H9 (cell line): ENCODE measurements around the gene TMEM35B. TPM values are rescaled to one million over a fixed set of nuclear protein-coding genes. Genes with fewer than 3 reads are reported as not detected.

Experiments
- DNase-seq: peaks from one replicate; pipeline ENCODE4 v3.0.0-alpha.2; 2017
- H2AFZ ChIP-seq: one replicate; pipeline ENCODE4 v1.6.1; 2013; ENCODE audit warnings: mild to moderate bottlenecking, low read length, control low read depth, moderate library complexity
- H2AK5ac ChIP-seq: 2 replicates; pipeline ENCODE4 v1.6.1; 2013; ENCODE audit warnings: low read length, control low read depth, mixed read lengths; ENCODE audit not compliant: insufficient read length
- H2BK120ac ChIP-seq: one replicate; pipeline ENCODE4 v1.6.1; 2013; ENCODE audit warnings: low read depth, mild to moderate bottlenecking, low read length, control low read depth, inconsistent platforms; ENCODE audit not compliant: poor library complexity, severe bottlenecking
- H2BK12ac ChIP-seq: 2 replicates; pipeline ENCODE4 v1.6.1; 2013; ENCODE audit warnings: low read length, control low read depth, mixed read lengths, low read depth; ENCODE audit not compliant: insufficient read length
- H2BK15ac ChIP-seq: 2 replicates; pipeline ENCODE4 v1.6.1; 2013; ENCODE audit warnings: low read depth, low read length, control low read depth
- H2BK20ac ChIP-seq: one replicate; pipeline ENCODE4 v1.6.1; 2013; ENCODE audit warnings: low read depth, mild to moderate bottlenecking, low read length, control low read depth, inconsistent platforms; ENCODE audit not compliant: poor library complexity, severe bottlenecking
- H2BK5ac ChIP-seq: 2 replicates; pipeline ENCODE4 v1.6.1; 2013; ENCODE audit warnings: low read length, control low read depth, mixed read lengths; ENCODE audit not compliant: insufficient read length
- H3K14ac ChIP-seq: 2 replicates; pipeline ENCODE4 v1.6.1; 2013; ENCODE audit warnings: low read length, control low read depth; ENCODE audit not compliant: insufficient read depth
- H3K18ac ChIP-seq: 2 replicates; pipeline ENCODE4 v1.6.1; 2013; ENCODE audit warnings: low read depth, mild to moderate bottlenecking, mixed read lengths, low read length, control low read depth; ENCODE audit not compliant: insufficient read length
- H3K23ac ChIP-seq: 2 replicates; pipeline ENCODE4 v1.6.1; 2013; ENCODE audit warnings: low read length, control low read depth, mixed read lengths, low read depth; ENCODE audit not compliant: insufficient read length
- H3K23me2 ChIP-seq: 2 replicates; pipeline ENCODE4 v1.6.1; 2013; ENCODE audit warnings: low read depth, mild to moderate bottlenecking, mixed read lengths, low read length, control low read depth; ENCODE audit not compliant: insufficient read length, poor library complexity, severe bottlenecking
- H3K27ac ChIP-seq: 2 replicates; pipeline ENCODE4 v1.5.1; 2013; ENCODE audit warnings: low read length, control low read depth, mixed read lengths, low read depth; ENCODE audit not compliant: insufficient read length
- H3K27me3 ChIP-seq: 2 replicates; pipeline ENCODE4 v1.6.1; 2013; ENCODE audit warnings: low read length, control low read depth, inconsistent platforms; ENCODE audit not compliant: insufficient read depth
- H3K4ac ChIP-seq: 2 replicates; pipeline ENCODE4 v1.6.1; 2013; ENCODE audit warnings: low read depth, mild to moderate bottlenecking, control low read depth, inconsistent platforms, low read length, moderate library complexity
- H3K4me1 ChIP-seq: 2 replicates; pipeline ENCODE4 v1.6.1; 2013; ENCODE audit warnings: low read length, control low read depth, inconsistent platforms; ENCODE audit not compliant: insufficient read depth
- H3K4me2 ChIP-seq: 2 replicates; pipeline ENCODE4 v1.6.1; 2013; ENCODE audit warnings: low read length, control low read depth, mixed read lengths; ENCODE audit not compliant: insufficient read length, insufficient read depth
- H3K56ac ChIP-seq: 2 replicates; pipeline ENCODE4 v1.6.1; 2013; ENCODE audit warnings: low read depth, mild to moderate bottlenecking, mixed read lengths, low read length, control low read depth; ENCODE audit not compliant: insufficient read length
- H3K79me1 ChIP-seq: 2 replicates; pipeline ENCODE4 v1.6.1; 2013; ENCODE audit warnings: low read depth, mild to moderate bottlenecking, moderate library complexity, low read length, control low read depth, inconsistent platforms; ENCODE audit not compliant: insufficient read depth, poor library complexity, severe bottlenecking
- H3K79me2 ChIP-seq: 2 replicates; pipeline ENCODE4 v1.6.1; 2013; ENCODE audit warnings: low read length, control low read depth, inconsistent platforms; ENCODE audit not compliant: insufficient read depth
- H3K9ac ChIP-seq: 2 replicates; pipeline ENCODE4 v1.6.1; 2013; ENCODE audit warnings: low read length, control low read depth, mixed read lengths; ENCODE audit not compliant: insufficient read length; ENCODE audit errors: extremely low read depth
- H3K9me3 ChIP-seq: one replicate; pipeline ENCODE4 v1.6.1; 2013; ENCODE audit warnings: low read depth, low read length, inconsistent platforms; ENCODE audit not compliant: control insufficient read depth
- H3T11ph ChIP-seq: one replicate; pipeline ENCODE4 v1.6.1; 2013; ENCODE audit warnings: mild to moderate bottlenecking, low read length, control low read depth, inconsistent platforms
- H4K20me1 ChIP-seq: one replicate; pipeline ENCODE4 v1.6.1; 2013; ENCODE audit not compliant: control insufficient read depth, insufficient read length, insufficient read depth
- H4K5ac ChIP-seq: 2 replicates; pipeline ENCODE4 v1.6.1; 2013; ENCODE audit warnings: low read depth, mild to moderate bottlenecking, mixed read lengths, low read length, control low read depth; ENCODE audit not compliant: insufficient read length
- H4K8ac ChIP-seq: replicated peaks from 2 replicates; pipeline ENCODE4 v1.6.1; 2013; ENCODE audit warnings: low read length, control low read depth, mixed read lengths, low read depth; ENCODE audit not compliant: insufficient read length
- H4K91ac ChIP-seq: 2 replicates; pipeline ENCODE4 v1.6.1; 2013; ENCODE audit warnings: low read depth, mild to moderate bottlenecking, moderate library complexity, mixed read lengths, low read length, control low read depth; ENCODE audit not compliant: insufficient read length
- H3K27ac Mint-ChIP-seq, 3 experiments: 2 replicates in 2 of 3; 3 replicates in 1 of 3; pipeline ENCODE4 v1.8.0; 2020 to 2021; ENCODE audit warnings: mixed read lengths in 3 of 3, mild to moderate bottlenecking in 1 of 3, moderate library complexity in 1 of 3
- H3K27me3 Mint-ChIP-seq: 2 replicates; pipeline ENCODE4 v1.8.0; 2021; ENCODE audit warnings: low read depth, mild to moderate bottlenecking, moderate library complexity, mixed read lengths
- H3K36me3 Mint-ChIP-seq, 3 experiments: 2 replicates in 2 of 3; 3 replicates in 1 of 3; pipeline ENCODE4 v1.8.0; 2020 to 2021; ENCODE audit warnings: low read depth in 3 of 3, mixed read lengths in 3 of 3; ENCODE audit not compliant: insufficient read depth in 1 of 3
- H3K4me1 Mint-ChIP-seq, 2 experiments: 2 replicates each; pipeline ENCODE4 v1.8.0; 2020; ENCODE audit warnings: mixed read lengths in 2 of 2
- H3K4me3 Mint-ChIP-seq, 2 experiments: 2 replicates in 1 of 2; 3 replicates in 1 of 2; pipeline ENCODE4 v1.8.0; 2020 to 2021; ENCODE audit warnings: mild to moderate bottlenecking in 2 of 2, mixed read lengths in 2 of 2, moderate library complexity in 1 of 2
- H3K9me3 Mint-ChIP-seq, 2 experiments: 2 replicates in 1 of 2; 3 replicates in 1 of 2; pipeline ENCODE4 v1.8.0; 2020; ENCODE audit warnings: mild to moderate bottlenecking in 2 of 2, mixed read lengths in 2 of 2, moderate library complexity in 1 of 2
- CTCF ChIP-seq: fragments of 200-600 bp; sonication (generic); conservative IDR thresholded peaks from 3 replicates; pipeline ENCODE4 v1.8.0; 2021; ENCODE audit warnings: antibody characterized with exemption, mild to moderate bottlenecking
- WGBS: extraction: QIAGEN DNeasy Blood & Tissue Kit; methylation state at CpG from one replicate; pipeline ENCODE4 v1.1.7; 2013; ENCODE audit warnings: missing lambda C conversion rate, low lambda C conversion rate, mixed read lengths; ENCODE audit not compliant: insufficient read length; ENCODE audit errors: extremely low coverage; 5-methylcytosine and 5-hydroxymethylcytosine counted together
- total RNA-seq: library from RNA; stranded (reverse); gene quantifications from 2 replicates; pipeline ENCODE4 v1.2.1, GENCODE V29; 2021

The TMEM35B gene
- total RNA-seq, 1 experiment from 2014 or later = 7.7 TPM

DNA sequence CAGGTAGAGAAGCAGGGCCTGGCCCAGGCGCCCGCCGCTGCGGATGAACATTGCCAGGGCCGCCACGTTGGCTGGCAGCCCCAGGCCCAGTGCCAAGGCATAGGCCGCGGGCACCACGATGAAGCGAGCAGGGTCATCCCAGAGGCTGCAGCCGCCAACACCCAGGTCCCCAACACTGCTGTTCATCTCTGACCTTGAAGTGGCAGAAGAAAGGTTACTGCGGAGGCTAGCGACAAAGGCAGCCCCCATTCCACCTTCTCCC, 8.0 kb downstream of the TMEM35B start:
- Histone ChIP-seq H3K79me2 (no peaks in the 10 kb centered on the region), H4K20me1 (no peaks in the 10 kb centered on the region), H4K5ac (no peak overlapping the region), H2AK5ac (no peak overlapping the region), H2BK20ac (no peak overlapping the region), H3K18ac (no peak overlapping the region), H3T11ph (no peak overlapping the region), H3K9ac (no peak overlapping the region), H2BK15ac (no peak overlapping the region), H2BK5ac (no peak overlapping the region), H2BK12ac (no peak overlapping the region), H3K4me1 (peaks cover 4% of the 10 kb centered on the region; the same call in 1 of the 2 replicates), H4K91ac (no peak overlapping the region), H3K23ac (no peak overlapping the region), H3K4me2 (no peak overlapping the region), H3K9me3 (no peaks in the 10 kb centered on the region), H3K14ac (no peak overlapping the region), H3K4ac (no peak overlapping the region), H4K8ac (no peak overlapping the region), H3K56ac (no peak overlapping the region), H3K27me3 (no peaks in the 10 kb centered on the region), H3K23me2 (no peaks in the 10 kb centered on the region), H2BK120ac (no peak overlapping the region), H3K79me1 (no peaks in the 10 kb centered on the region), H2AFZ (no peak overlapping the region), H3K27ac (no peak overlapping the region)
- H3K4me1 Mint-ChIP-seq = peaks cover 12 to 17% of the 10 kb centered on the region in 2 experiments
- H3K4me3 Mint-ChIP-seq = no peak overlapping the region
- H3K36me3 Mint-ChIP-seq = no peaks in the 10 kb centered on the region; a peak in 1 of 7 replicates
- H3K9me3 Mint-ChIP-seq = no peaks in the 10 kb centered on the region
- H3K27me3 Mint-ChIP-seq = no peaks in the 10 kb centered on the region; the same call in 1 of the 2 replicates
- H3K27ac Mint-ChIP-seq = no peak overlapping the region
- no CpG with 5 or more reads among the region's 13 CpGs for WGBS
- no peak for DNase-seq
- no peak for TF ChIP-seq CTCF
